IMR-90 (cell line): Measurements from ENCODE around the gene WDR45B. TPM values are rescaled to one million over a fixed set of nuclear protein-coding genes. Genes with fewer than 3 reads are reported as not detected.

Experiments used
- ATAC-seq: fragments of 200-7000 bp; cut with Tn5 transposase; 2 replicates; pipeline ENCODE4 v1.9.1; 2020; ENCODE audit warnings: low read depth, mild to moderate bottlenecking, moderate library complexity
- BruUV-seq: library from RNA; stranded (reverse); fragments of 400-500 nt; replicated peaks from 2 replicates; lab custom pipeline; 2021; lab: Mats Ljungman, UMichigan
- CTCF ChIA-PET: fragments of 300-600 bp; formaldehyde crosslinking; extraction: SDS; loops from one replicate; lab custom pipeline; 2021; ENCODE audit warnings: antibody characterized with exemption; lab: Yijun Ruan, JAX
- POLR2A ChIA-PET: fragments of 300-600 bp; sonication (Branson Sonifier 250); formaldehyde crosslinking; loops from one replicate; lab custom pipeline; 2022; ENCODE audit warnings: antibody characterized with exemption; ENCODE audit not compliant: unreplicated experiment; lab: Charles Lee
- DNase-seq: peaks from one replicate; pipeline ENCODE4 v3.0.0; 2013
- H2AFZ ChIP-seq: replicated peaks from 2 replicates; pipeline ENCODE3; 2013; ENCODE audit warnings: low read length, mild to moderate bottlenecking; ENCODE audit not compliant: poor library complexity
- H2AK5ac ChIP-seq: 2 replicates; pipeline ENCODE4 v1.6.1; 2013; ENCODE audit warnings: low read depth, low read length, inconsistent platforms
- H2AK9ac ChIP-seq: replicated peaks from 2 replicates; pipeline ENCODE3; 2013; ENCODE audit warnings: mild to moderate bottlenecking, low read depth, low read length, moderate library complexity; ENCODE audit not compliant: poor library complexity
- H2BK120ac ChIP-seq: 2 replicates; pipeline ENCODE4 v1.6.1; 2013; ENCODE audit warnings: low read depth, low read length, inconsistent platforms
- H2BK15ac ChIP-seq: 3 replicates; pipeline ENCODE4 v1.6.1; 2013; ENCODE audit warnings: low read depth, low read length, inconsistent platforms
- H2BK20ac ChIP-seq: 2 replicates; pipeline ENCODE4 v1.6.1; 2013; ENCODE audit warnings: low read depth, mild to moderate bottlenecking, inconsistent platforms, low read length, moderate library complexity
- H2BK5ac ChIP-seq: 2 replicates; pipeline ENCODE4 v1.6.1; 2013; ENCODE audit warnings: mild to moderate bottlenecking, low read depth, low read length, inconsistent platforms; ENCODE audit not compliant: poor library complexity, severe bottlenecking
- H3K14ac ChIP-seq: replicated peaks from 2 replicates; pipeline ENCODE4 v1.6.1; 2013; ENCODE audit warnings: low read depth, low read length, inconsistent platforms
- H3K18ac ChIP-seq: 2 replicates; pipeline ENCODE4 v1.6.1; 2013; ENCODE audit warnings: low read depth, low read length, control low read depth
- H3K23ac ChIP-seq: 2 replicates; pipeline ENCODE4 v1.6.1; 2013; ENCODE audit warnings: low read depth, low read length, inconsistent platforms
- H3K27ac ChIP-seq: 2 replicates; pipeline ENCODE4 v1.5.1; 2013; ENCODE audit warnings: mild to moderate bottlenecking, control low read depth, low read length; ENCODE audit not compliant: insufficient read depth
- H3K27me3 ChIP-seq: 2 replicates; pipeline ENCODE4 v1.6.1; 2013; ENCODE audit warnings: low read length; ENCODE audit not compliant: control insufficient read depth, insufficient read depth
- H3K36me3 ChIP-seq: 2 replicates; pipeline ENCODE4 v1.6.1; 2013; ENCODE audit warnings: low read length, mixed read lengths; ENCODE audit not compliant: control insufficient read depth, insufficient read depth
- H3K4ac ChIP-seq: 2 replicates; pipeline ENCODE4 v1.6.1; 2013; ENCODE audit warnings: low read depth, low read length, inconsistent platforms
- H3K4me1 ChIP-seq: 2 replicates; pipeline ENCODE4 v1.6.1; 2013; ENCODE audit warnings: low read length, mixed read lengths; ENCODE audit not compliant: control insufficient read depth, insufficient read depth
- H3K4me2 ChIP-seq: 2 replicates; pipeline ENCODE4 v1.6.1; 2013; ENCODE audit warnings: low read depth, mild to moderate bottlenecking, control low read depth, low read length, moderate library complexity
- H3K4me3 ChIP-seq: 2 replicates; pipeline ENCODE4 v1.5.1; 2013; ENCODE audit warnings: low read depth, mild to moderate bottlenecking, control low read depth, low read length, moderate library complexity; ENCODE audit not compliant: insufficient read depth
- H3K56ac ChIP-seq: 2 replicates; pipeline ENCODE4 v1.6.1; 2013; ENCODE audit warnings: low read length, inconsistent platforms; ENCODE audit not compliant: insufficient read depth; ENCODE audit errors: extremely low read depth
- H3K79me1 ChIP-seq, 2 experiments: 2 replicates each; pipeline ENCODE4 v1.6.1; 2013; ENCODE audit warnings: low read length in 2 of 2, inconsistent platforms in 1 of 2, low read depth in 1 of 2
- H3K9ac ChIP-seq: 2 replicates; pipeline ENCODE4 v1.6.1; 2013; ENCODE audit warnings: low read depth, low read length, control low read depth
- H3K9me1 ChIP-seq: 2 replicates; pipeline ENCODE4 v1.6.1; 2013; ENCODE audit warnings: low read length, inconsistent platforms; ENCODE audit not compliant: insufficient read depth
- H3K9me3 ChIP-seq: 2 replicates; pipeline ENCODE4 v1.6.1; 2013; ENCODE audit warnings: low read length; ENCODE audit not compliant: control insufficient read depth, insufficient read depth
- H4K20me1 ChIP-seq: 2 replicates; pipeline ENCODE4 v1.6.1; 2013; ENCODE audit warnings: low read length, inconsistent platforms; ENCODE audit not compliant: insufficient read depth
- H4K5ac ChIP-seq: 2 replicates; pipeline ENCODE4 v1.6.1; 2013; ENCODE audit warnings: mild to moderate bottlenecking, low read depth, low read length, control low read depth
- H4K8ac ChIP-seq, 2 experiments: 2 replicates each; pipeline ENCODE4 v1.6.1; 2013; ENCODE audit warnings: low read depth in 2 of 2, low read length in 2 of 2, control low read depth in 1 of 2, inconsistent platforms in 1 of 2
- H4K91ac ChIP-seq: 2 replicates; pipeline ENCODE4 v1.6.1; 2013; ENCODE audit warnings: low read depth, low read length, inconsistent platforms; ENCODE audit not compliant: insufficient read depth
- BHLHE40 ChIP-seq: fragments of 150-350 bp; IDR thresholded peaks from 2 replicates; pipeline ENCODE4 v1.6.1; 2016; ENCODE audit warnings: mild to moderate bottlenecking, low read depth, low read length
- CEBPB ChIP-seq: IDR thresholded peaks from 2 replicates; pipeline ENCODE4 v1.6.1; 2012; ENCODE audit warnings: low read depth, low read length, improper control_type of control experiment
- CHD1 ChIP-seq: IDR thresholded peaks from 2 replicates; pipeline ENCODE4 v1.6.1; 2012; ENCODE audit warnings: low read depth, low read length, improper control_type of control experiment
- ELK1 ChIP-seq: fragments of 150-350 bp; IDR thresholded peaks from 2 replicates; pipeline ENCODE4 v1.6.1; 2016; ENCODE audit warnings: low read depth, mild to moderate bottlenecking, low read length, moderate library complexity, borderline replicate concordance
- FOS ChIP-seq: fragments of 150-350 bp; IDR thresholded peaks from 2 replicates; pipeline ENCODE4 v1.6.1; 2016; ENCODE audit warnings: low read depth, low read length
- MAFK ChIP-seq: IDR thresholded peaks from 2 replicates; pipeline ENCODE4 v1.6.1; 2012; ENCODE audit warnings: low read depth, low read length, improper control_type of control experiment
- MAZ ChIP-seq: IDR thresholded peaks from 2 replicates; pipeline ENCODE4 v1.6.1; 2012; ENCODE audit warnings: low read depth, mild to moderate bottlenecking, low read length, improper control_type of control experiment, moderate library complexity, borderline replicate concordance
- MXI1 ChIP-seq: IDR thresholded peaks from 2 replicates; pipeline ENCODE4 v1.6.1; 2012; ENCODE audit warnings: low read depth, mild to moderate bottlenecking, low read length, moderate library complexity, borderline replicate concordance
- NFE2L2 ChIP-seq: fragments of 150-350 bp; IDR thresholded peaks from 2 replicates; pipeline ENCODE4 v1.6.1; 2016; ENCODE audit warnings: low read depth, mild to moderate bottlenecking, low read length
- POLR2A ChIP-seq: IDR thresholded peaks from 2 replicates; pipeline ENCODE4 v1.6.1; 2012; ENCODE audit warnings: mild to moderate bottlenecking, low read depth, low read length
- RAD21 ChIP-seq: IDR thresholded peaks from 2 replicates; pipeline ENCODE4 v1.6.1; 2012; ENCODE audit warnings: low read length, improper control_type of control experiment
- RCOR1 ChIP-seq: IDR thresholded peaks from 2 replicates; pipeline ENCODE4 v1.6.1; 2012; ENCODE audit warnings: mild to moderate bottlenecking, low read length, improper control_type of control experiment; ENCODE audit not compliant: insufficient replicate concordance
- RFX5 ChIP-seq: IDR thresholded peaks from 2 replicates; pipeline ENCODE4 v1.8.0; 2012; ENCODE audit warnings: low read depth, mild to moderate bottlenecking, low read length, moderate library complexity
- SMC3 ChIP-seq: fragments of 150-350 bp; IDR thresholded peaks from 2 replicates; pipeline ENCODE4 v1.6.1; 2016; ENCODE audit warnings: low read depth, mild to moderate bottlenecking, antibody characterized with exemption, low read length, moderate library complexity
- USF2 ChIP-seq: fragments of 150-350 bp; IDR thresholded peaks from 2 replicates; pipeline ENCODE4 v1.6.1; 2017; ENCODE audit warnings: mild to moderate bottlenecking, antibody characterized with exemption, low read length, low read depth
- WGBS, 2 experiments: methylation state at CpG; one replicate each; pipeline versions ENCODE4 v1.1.5 to v1.1.7; 2013; ENCODE audit warnings: missing lambda C conversion rate in 2 of 2; ENCODE audit not compliant: insufficient read length in 1 of 2; ENCODE audit errors: extremely low coverage in 2 of 2; 5-methylcytosine and 5-hydroxymethylcytosine counted together
- dilution Hi-C: fragments of 300-500 bp; cut with HindIII; formaldehyde crosslinking; loops from one replicate; pipeline ENCODE4 v1.14.3; 2018; ENCODE audit warnings: low sequenced_read_pairs; ENCODE audit not compliant: unreplicated experiment
- in situ Hi-C: fragments of 300-500 bp; cut with MboI; formaldehyde crosslinking; loops from 3 replicates; pipeline ENCODE4 v1.14.3; 2019; ENCODE audit warnings: low sequenced_read_pairs, inconsistent platforms, mixed read lengths
- intact Hi-C: fragments of 100-400 bp; cut with micrococcal nuclease; formaldehyde crosslinking; loops from 2 replicates; pipeline ENCODE4 v1.10.0; 2022
- polyA plus RNA-seq, 3 experiments: library from polyadenylated mRNA; depleted of rRNA; stranded (reverse); fragments of >200 nt; gene quantifications; 2 replicates each; pipeline ENCODE4 v1.2.3, GENCODE V29; 2012; ENCODE audit warnings: low replicate concordance in 1 of 3
- total RNA-seq: library from RNA; depleted of rRNA; stranded (reverse); fragments of >200 nt; gene quantifications from 2 replicates; pipeline ENCODE4 v1.2.3, GENCODE V29; 2012
- TF ChIP-seq, protein P1 (sequence below): conservative IDR thresholded peaks from 2 replicates; pipeline ENCODE4 v1.5.1; 2012; ENCODE audit warnings: mild to moderate bottlenecking, low read depth, low read length, improper control_type of control experiment

The WDR45B gene
- total and polyA plus RNA-seq, 2 of the 4 experiments (the other 2 are of a cell fraction), result 98.2 to 110 TPM

GRCh38 chr17:82665217-82665616 is 17.0 kb upstream of the WDR45B start:
- WGBS, 2 experiments, result 20% methylated on average over 1 of the region's 11 CpGs; no CpG with 5 or more reads in 1 of the 2 experiments
- no peak overlapping the region for H2AFZ ChIP-seq
- no peak overlapping the region for H4K8ac ChIP-seq
- no peaks in the 10 kb centered on the region for H3K4me1 ChIP-seq
- CTCF ChIA-PET, result no interaction called here
- H3K23ac ChIP-seq, result no peak overlapping the region
- no peak overlapping the region for H3K4ac ChIP-seq
- H3K27me3 ChIP-seq, result no peaks in the 10 kb centered on the region
- dilution Hi-C loops, result no loop called here
- H2BK5ac ChIP-seq, result no peak overlapping the region
- TF ChIP-seq RAD21 (no peak), BHLHE40 (no peak), FOS (no peak), RFX5 (no peak), POLR2A (no peak), CHD1 (no peak), NFE2L2 (no peak), ELK1 (no peak), SMC3 (no peak), CEBPB (no peak), RCOR1 (no peak), MAFK (no peak), MXI1 (no peak), MAZ (no peak), USF2 (no peak)
- TF ChIP-seq, protein P1, sequence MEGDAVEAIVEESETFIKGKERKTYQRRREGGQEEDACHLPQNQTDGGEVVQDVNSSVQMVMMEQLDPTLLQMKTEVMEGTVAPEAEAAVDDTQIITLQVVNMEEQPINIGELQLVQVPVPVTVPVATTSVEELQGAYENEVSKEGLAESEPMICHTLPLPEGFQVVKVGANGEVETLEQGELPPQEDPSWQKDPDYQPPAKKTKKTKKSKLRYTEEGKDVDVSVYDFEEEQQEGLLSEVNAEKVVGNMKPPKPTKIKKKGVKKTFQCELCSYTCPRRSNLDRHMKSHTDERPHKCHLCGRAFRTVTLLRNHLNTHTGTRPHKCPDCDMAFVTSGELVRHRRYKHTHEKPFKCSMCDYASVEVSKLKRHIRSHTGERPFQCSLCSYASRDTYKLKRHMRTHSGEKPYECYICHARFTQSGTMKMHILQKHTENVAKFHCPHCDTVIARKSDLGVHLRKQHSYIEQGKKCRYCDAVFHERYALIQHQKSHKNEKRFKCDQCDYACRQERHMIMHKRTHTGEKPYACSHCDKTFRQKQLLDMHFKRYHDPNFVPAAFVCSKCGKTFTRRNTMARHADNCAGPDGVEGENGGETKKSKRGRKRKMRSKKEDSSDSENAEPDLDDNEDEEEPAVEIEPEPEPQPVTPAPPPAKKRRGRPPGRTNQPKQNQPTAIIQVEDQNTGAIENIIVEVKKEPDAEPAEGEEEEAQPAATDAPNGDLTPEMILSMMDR, result no peak
- H3K9me1 ChIP-seq, result peaks cover 1% of the 10 kb centered on the region; the same call in 1 of the 2 replicates
- H3K4me2 ChIP-seq, result no peak overlapping the region
- no peak for ATAC-seq
- no peak overlapping the region for H2BK20ac ChIP-seq
- POLR2A ChIA-PET, result no interaction called here
- no peak overlapping the region for H2BK120ac ChIP-seq
- no peak overlapping the region for H2BK15ac ChIP-seq
- no peak overlapping the region for H3K14ac ChIP-seq
- no peaks in the 10 kb centered on the region for H4K20me1 ChIP-seq
- H3K27ac ChIP-seq, result no peak overlapping the region
- in situ Hi-C loops, result no loop called here
- intact Hi-C loops, result no loop called here
- no peak overlapping the region for H3K4me3 ChIP-seq
- no peaks in the 10 kb centered on the region; the same call in 1 of the 2 replicates for H3K36me3 ChIP-seq
- no peak overlapping the region for H3K56ac ChIP-seq
- no peak for DNase-seq
- BruUV-seq, result no TSS peak
- H4K5ac ChIP-seq, result no peak overlapping the region
- no peak overlapping the region for H4K91ac ChIP-seq
- H3K9me3 ChIP-seq, result no peaks in the 10 kb centered on the region
- H3K18ac ChIP-seq, result no peak overlapping the region
- H3K9ac ChIP-seq, result no peak overlapping the region
- no peak overlapping the region for H2AK5ac ChIP-seq
- H3K79me1 ChIP-seq, result peaks cover 0 to under 1% of the 10 kb centered on the region in 2 experiments; a peak in 1 of 4 replicates
- H2AK9ac ChIP-seq, result no peak overlapping the region
